Measurements from ENCODE around the gene LOXL3. TPM values are rescaled to one million over a fixed set of nuclear protein-coding genes. Genes with fewer than 3 reads are reported as not detected.

The LOXL3 gene
- total RNA-seq, 1 experiment from 2014 or later = 29.0 TPM

DNA sequence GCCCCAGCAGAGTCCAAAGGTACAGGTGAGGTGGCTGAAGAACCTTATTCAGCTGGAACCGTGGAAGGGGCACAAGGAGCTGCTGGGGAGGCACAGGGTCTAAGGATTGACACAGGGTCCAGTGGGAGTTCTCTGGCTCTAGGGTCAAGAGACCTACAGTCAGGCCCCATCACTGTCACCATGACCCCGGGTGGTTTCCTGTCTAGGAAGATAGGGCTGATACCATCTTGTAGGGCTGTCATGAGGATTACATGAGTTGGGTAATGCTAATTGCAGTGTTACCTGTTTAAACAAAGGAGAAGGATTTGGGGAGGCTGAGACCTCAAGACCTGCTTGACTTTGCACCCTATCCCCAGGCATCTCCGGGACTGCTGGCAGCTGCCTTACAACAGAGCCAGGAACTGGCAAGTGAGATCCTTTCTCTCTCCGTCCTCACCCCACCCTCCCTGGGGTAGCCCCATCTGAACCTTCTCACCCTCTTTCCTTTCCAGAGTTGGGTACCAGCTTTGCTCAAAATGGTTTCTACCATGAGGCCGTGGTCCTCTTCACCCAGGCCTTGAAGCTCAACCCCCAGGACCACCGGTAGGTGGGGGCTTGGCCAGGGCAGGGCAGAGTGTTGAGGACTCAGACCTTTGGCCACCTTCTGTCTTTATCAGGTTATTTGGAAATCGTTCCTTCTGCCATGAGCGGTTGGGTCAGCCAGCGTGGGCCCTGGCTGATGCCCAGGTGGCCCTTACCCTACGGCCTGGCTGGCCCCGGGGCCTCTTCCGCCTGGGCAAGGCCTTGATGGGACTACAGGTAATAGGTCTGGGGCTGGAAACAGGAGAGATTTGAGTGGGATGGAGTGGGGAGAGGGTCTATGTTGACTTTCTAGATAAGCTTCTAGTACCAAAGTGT is 61.8 kb downstream of the LOXL3 start:
- Mint-ChIP-seq H3K4me3 (no peak overlapping the region), H3K4me1 (no peaks in the 10 kb centered on the region), H3K27me3 (ENCODE audit: low read depth) (peaks cover 26% of the 10 kb centered on the region), H3K9me3 (no peaks in the 10 kb centered on the region), H3K36me3 (ENCODE audit: insufficient read depth in 1 of 3, low read depth in 3 of 3) (peaks cover 28 to 53% (median 46%) of the 10 kb centered on the region in 3 experiments), H3K27ac (no peak overlapping the region)
- H2AFZ ChIP-seq (ENCODE audit: low read length) = no peak overlapping the region
- H3K79me2 ChIP-seq (ENCODE audit: insufficient read depth, low read length) = no peaks in the 10 kb centered on the region
- DNase-seq = no peak
- H4K91ac ChIP-seq (ENCODE audit: insufficient read length, low read depth, low read length) = no peak overlapping the region
- H3K23me2 ChIP-seq (ENCODE audit: insufficient read length, low read depth, low read length, poor library complexity, severe bottlenecking) = no peaks in the 10 kb centered on the region
- H2BK12ac ChIP-seq (ENCODE audit: insufficient read length, low read depth, low read length) = no peak overlapping the region
- H2AK5ac ChIP-seq (ENCODE audit: insufficient read length, low read length) = no peak overlapping the region
- H3K79me1 ChIP-seq (ENCODE audit: insufficient read depth, low read depth, low read length, poor library complexity, severe bottlenecking) = no peaks in the 10 kb centered on the region
- no peak overlapping the region for H3K23ac ChIP-seq (ENCODE audit: insufficient read length, low read depth, low read length)
- H4K20me1 ChIP-seq (ENCODE audit: control insufficient read depth, insufficient read depth, insufficient read length) = no peaks in the 10 kb centered on the region
- no peak overlapping the region for H2BK5ac ChIP-seq (ENCODE audit: insufficient read length, low read length)
- no peak overlapping the region for H3K9ac ChIP-seq (ENCODE audit: extremely low read depth, insufficient read length, low read length)
- H2BK20ac ChIP-seq (ENCODE audit: low read depth, low read length, poor library complexity, severe bottlenecking) = no peak overlapping the region
- H4K8ac ChIP-seq (replicated peaks; ENCODE audit: insufficient read length, low read depth, low read length) = no peak overlapping the region
- no peaks in the 10 kb centered on the region for H3K9me3 ChIP-seq (ENCODE audit: control insufficient read depth, low read depth, low read length)
- H3K4ac ChIP-seq (ENCODE audit: low read depth, low read length) = no peak overlapping the region
- no CpG with 5 or more reads among the region's 12 CpGs for WGBS (ENCODE audit: extremely low coverage, insufficient read length, low lambda C conversion rate)
- no peak overlapping the region for H4K5ac ChIP-seq (ENCODE audit: insufficient read length, low read depth, low read length)
- no peak overlapping the region for H3K4me2 ChIP-seq (ENCODE audit: insufficient read depth, insufficient read length, low read length)
- no peak overlapping the region for H2BK120ac ChIP-seq (ENCODE audit: low read depth, low read length, poor library complexity, severe bottlenecking)
- no peak overlapping the region for H2BK15ac ChIP-seq (ENCODE audit: low read depth, low read length)
- no peak overlapping the region for H3T11ph ChIP-seq (ENCODE audit: low read length)
- H3K56ac ChIP-seq (ENCODE audit: insufficient read length, low read depth, low read length) = no peak overlapping the region
- H3K27me3 ChIP-seq (ENCODE audit: insufficient read depth, low read length) = peaks cover 12% of the 10 kb centered on the region; the same call in 1 of the 2 replicates
- H3K27ac ChIP-seq (ENCODE audit: insufficient read length, low read depth, low read length) = no peak overlapping the region
- H3K14ac ChIP-seq (ENCODE audit: insufficient read depth, low read length) = no peak overlapping the region
- no peak overlapping the region for H3K18ac ChIP-seq (ENCODE audit: insufficient read length, low read depth, low read length)
- H3K4me1 ChIP-seq (ENCODE audit: insufficient read depth, low read length) = no peaks in the 10 kb centered on the region
- TF ChIP-seq, protein P1, sequence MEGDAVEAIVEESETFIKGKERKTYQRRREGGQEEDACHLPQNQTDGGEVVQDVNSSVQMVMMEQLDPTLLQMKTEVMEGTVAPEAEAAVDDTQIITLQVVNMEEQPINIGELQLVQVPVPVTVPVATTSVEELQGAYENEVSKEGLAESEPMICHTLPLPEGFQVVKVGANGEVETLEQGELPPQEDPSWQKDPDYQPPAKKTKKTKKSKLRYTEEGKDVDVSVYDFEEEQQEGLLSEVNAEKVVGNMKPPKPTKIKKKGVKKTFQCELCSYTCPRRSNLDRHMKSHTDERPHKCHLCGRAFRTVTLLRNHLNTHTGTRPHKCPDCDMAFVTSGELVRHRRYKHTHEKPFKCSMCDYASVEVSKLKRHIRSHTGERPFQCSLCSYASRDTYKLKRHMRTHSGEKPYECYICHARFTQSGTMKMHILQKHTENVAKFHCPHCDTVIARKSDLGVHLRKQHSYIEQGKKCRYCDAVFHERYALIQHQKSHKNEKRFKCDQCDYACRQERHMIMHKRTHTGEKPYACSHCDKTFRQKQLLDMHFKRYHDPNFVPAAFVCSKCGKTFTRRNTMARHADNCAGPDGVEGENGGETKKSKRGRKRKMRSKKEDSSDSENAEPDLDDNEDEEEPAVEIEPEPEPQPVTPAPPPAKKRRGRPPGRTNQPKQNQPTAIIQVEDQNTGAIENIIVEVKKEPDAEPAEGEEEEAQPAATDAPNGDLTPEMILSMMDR (conservative IDR thresholded peaks at IDR 0.05) = no peak

Data from H9 (cell line).